ENCODE data around the gene NOTCH2.

GRCh38 chr1:119896303-119896702, 173.2 kb downstream of the NOTCH2 start, which contains the start of gene ADAM30:
- TF ChIP-seq CTCF (IDR thresholded peaks at IDR 0.05 in 4 of 5, conservative IDR thresholded peaks at IDR 0.05 in 1 of 5) = no peak
- no peak for TF ChIP-seq POLR2A (IDR thresholded peaks at IDR 0.05)

Measured in gastrocnemius medialis (tissue), 4 donors.